HCT116 (cell line): Measurements from ENCODE around the gene PPFIBP1. TPM values are rescaled to one million over a fixed set of nuclear protein-coding genes. Genes with fewer than 3 reads are reported as not detected.

Experiments
- ATAC-seq: fragments of 200-7000 bp; cut with Tn5 transposase; 2 replicates; pipeline ENCODE4 v1.9.1; 2020; ENCODE audit warnings: mild to moderate bottlenecking, moderate library complexity
- BruUV-seq: library from RNA; stranded (reverse); fragments of 400-500 nt; replicated peaks from 2 replicates; lab custom pipeline; 2021; lab: Mats Ljungman, UMichigan
- CTCF ChIA-PET: fragments of 300-600 bp; sonication (Branson Sonifier 250); formaldehyde crosslinking; loops from one replicate; lab custom pipeline; 2021; ENCODE audit warnings: antibody characterized with exemption; lab: Charles Lee
- POLR2A ChIA-PET: fragments of 300-600, 350-600 bp; sonication (Branson Sonifier 250); formaldehyde crosslinking; loops from one replicate; lab custom pipeline; 2021; ENCODE audit warnings: antibody characterized with exemption; lab: Charles Lee
- RAD21 ChIA-PET, 2 experiments: fragments of 300-600 bp; sonication (Branson Sonifier 250); formaldehyde crosslinking; loops; one replicate each; lab custom pipeline; 2023; ENCODE audit warnings: low total read pairs in 2 of 2; ENCODE audit not compliant: uncharacterized antibody in 2 of 2, unreplicated experiment in 2 of 2, low non-redundant PET in 1 of 2; lab: Charles Lee
- DNase-seq: peaks from one replicate; pipeline ENCODE4 v3.0.0-alpha.2; 2010; ENCODE audit warnings: low read depth, low spot score
- H2AFZ ChIP-seq: fragments of 200-600 bp; shearing (Covaris generic), sonication (generic); 2 replicates; pipeline ENCODE4 v1.6.1; 2017; ENCODE audit warnings: low read depth, mixed run types, mixed read lengths, antibody characterized with exemption, low read length; ENCODE audit not compliant: poor library complexity, severe bottlenecking
- H3K27ac ChIP-seq: 2 replicates; pipeline ENCODE4 v1.5.1; 2012; ENCODE audit warnings: low read depth, low read length
- H3K27me3 ChIP-seq: fragments of 200-600 bp; sonication (generic); 2 replicates; pipeline ENCODE4 v1.6.1; 2016; ENCODE audit warnings: mixed run types, low read length, mixed read lengths; ENCODE audit not compliant: insufficient read depth
- H3K36me3 ChIP-seq, 2 experiments: fragments of 200-500 bp in 1 of 2; fragments of 200-600 bp in 1 of 2; sonication (Bioruptor generic) in 1 of 2; sonication (generic) in 1 of 2; 2 replicates each; pipeline versions ENCODE4 v1.5.1 to v1.6.1; 2014 to 2016; ENCODE audit warnings: low read length in 2 of 2, inconsistent platforms in 1 of 2, mixed read lengths in 1 of 2, mixed run types in 1 of 2; ENCODE audit not compliant: insufficient read depth in 2 of 2, control insufficient read depth in 1 of 2
- H3K4me1 ChIP-seq, 2 experiments: fragments of 200-600 bp in 1 of 2; sonication (generic) in 1 of 2; 2 replicates each; pipeline versions ENCODE4 v1.5.1 to v1.6.1; 2012 to 2017; ENCODE audit warnings: low read length in 2 of 2, inconsistent platforms in 1 of 2, mild to moderate bottlenecking in 1 of 2, mixed read lengths in 1 of 2, mixed run types in 1 of 2, moderate library complexity in 1 of 2; ENCODE audit not compliant: insufficient read depth in 2 of 2, control insufficient read depth in 1 of 2
- H3K4me2 ChIP-seq: fragments of 200-600 bp; sonication (generic); 2 replicates; pipeline ENCODE4 v1.6.1; 2017; ENCODE audit warnings: mixed run types, low read length, mixed read lengths
- H3K4me3 ChIP-seq, 2 experiments: fragments of 200-600 bp in 1 of 2; sonication (generic) in 1 of 2; replicated peaks in 1 of 2; 2 replicates each; pipeline ENCODE4 v1.5.1; 2011 to 2016; ENCODE audit warnings: low read length in 2 of 2, control low read depth in 1 of 2, low read depth in 1 of 2, mild to moderate bottlenecking in 1 of 2, mixed read lengths in 1 of 2, mixed run types in 1 of 2
- H3K79me2 ChIP-seq: fragments of 200-600 bp; sonication (generic); 2 replicates; pipeline ENCODE4 v1.6.1; 2017; ENCODE audit warnings: mild to moderate bottlenecking, mixed run types, low read length, moderate library complexity, mixed read lengths; ENCODE audit not compliant: insufficient read depth
- H3K9ac ChIP-seq: fragments of 200-600 bp; sonication (generic); 2 replicates; pipeline ENCODE4 v1.6.1; 2016; ENCODE audit warnings: low read length, mixed read lengths
- H3K9me2 ChIP-seq: fragments of 200-600 bp; sonication (generic), shearing (Covaris generic); 2 replicates; pipeline ENCODE4 v1.6.1; 2017; ENCODE audit warnings: mixed run types, mild to moderate bottlenecking, moderate library complexity; ENCODE audit not compliant: insufficient read depth
- H3K9me3 ChIP-seq, 2 experiments: fragments of 200-500 bp in 1 of 2; fragments of 200-600 bp in 1 of 2; sonication (Bioruptor generic) in 1 of 2; sonication (generic) in 1 of 2; 2 replicates each; pipeline ENCODE4 v1.6.1; 2014 to 2017; ENCODE audit warnings: low read length in 2 of 2, mixed read lengths in 2 of 2, inconsistent platforms in 1 of 2, low read depth in 1 of 2, mild to moderate bottlenecking in 1 of 2, mixed run types in 1 of 2, moderate library complexity in 1 of 2; ENCODE audit not compliant: control insufficient read depth in 1 of 2, insufficient read depth in 1 of 2
- H4K20me1 ChIP-seq: fragments of 200-600 bp; sonication (generic), shearing (Covaris generic); 2 replicates; pipeline ENCODE4 v1.6.1; 2017; ENCODE audit warnings: mixed run types, mild to moderate bottlenecking, moderate library complexity; ENCODE audit not compliant: insufficient read depth
- CEBPB ChIP-seq: IDR thresholded peaks from 2 replicates; pipeline ENCODE4 v1.6.1; 2012; ENCODE audit warnings: low read depth
- EGR1 ChIP-seq: IDR thresholded peaks from 2 replicates; pipeline ENCODE4 v1.6.1; 2012; ENCODE audit warnings: low read depth
- EZH2 ChIP-seq: fragments of 200-600 bp; sonication (generic); IDR thresholded peaks from 2 replicates; pipeline ENCODE4 v1.6.1; 2017; ENCODE audit warnings: antibody characterized with exemption, mixed run types
- FOSL1 ChIP-seq: IDR thresholded peaks from 2 replicates; pipeline ENCODE4 v1.6.1; 2012; ENCODE audit warnings: low read depth
- RAD21 ChIP-seq: IDR thresholded peaks from 2 replicates; pipeline ENCODE4 v1.6.1; 2012; ENCODE audit warnings: low read depth, mild to moderate bottlenecking
- ZFX ChIP-seq: fragments of 450-650 bp; IDR thresholded peaks from 2 replicates; pipeline ENCODE4 v1.6.1; 2017
- intact Hi-C: fragments of 100-400 bp; cut with micrococcal nuclease; formaldehyde crosslinking; loops from 2 replicates; pipeline ENCODE4 v1.10.0; 2022
- total RNA-seq: library from RNA; stranded (reverse); gene quantifications from one replicate; pipeline ENCODE4 v1.2.1, GENCODE V29; 2021; ENCODE audit not compliant: unreplicated experiment
- TF ChIP-seq, protein P1 (sequence below): IDR thresholded peaks from 2 replicates; pipeline ENCODE4 v1.6.1; 2012; ENCODE audit warnings: low read depth
- TF ChIP-seq, protein P2 (sequence below): IDR thresholded peaks from 2 replicates; pipeline ENCODE4 v1.6.1; 2012

PPFIBP1 gene
- total RNA-seq, 1 experiment from 2014 or later: 102 TPM

DNA sequence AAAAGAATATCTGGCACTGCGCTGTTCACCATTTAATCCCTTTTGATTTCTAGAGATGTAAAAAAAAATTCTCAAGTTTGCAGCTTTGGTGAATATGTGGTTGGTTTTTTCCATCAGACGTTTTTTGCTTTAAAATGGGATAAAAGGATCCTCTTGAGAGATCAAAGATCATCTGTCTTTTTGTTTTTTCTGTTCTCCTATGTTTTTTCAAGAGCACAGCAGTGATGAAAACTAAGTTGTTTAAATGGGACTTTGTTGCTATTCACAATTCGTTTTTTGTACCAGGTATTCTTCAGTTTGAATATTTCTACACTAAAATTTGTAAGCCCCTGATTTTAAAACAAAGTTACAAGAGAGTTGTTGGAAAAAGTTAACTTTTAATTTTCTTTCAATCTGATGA is 142.5 kb downstream of the PPFIBP1 start:
- peaks cover 0 to 16% of the 10 kb centered on the region in 2 experiments; a peak in 1 of 4 replicates for H3K36me3 ChIP-seq

More for the DNA sequence above, 142.5 kb downstream of the PPFIBP1 start:
- Histone ChIP-seq H3K9me2 (no peaks in the 10 kb centered on the region), H3K79me2 (no peaks in the 10 kb centered on the region), H2AFZ (no peak overlapping the region), H3K4me1 (no peaks in the 10 kb centered on the region), H3K4me3 (no peak overlapping the region), H3K9me3 (no peaks in the 10 kb centered on the region), H4K20me1 (no peaks in the 10 kb centered on the region), H3K9ac (no peak overlapping the region), H3K4me2 (no peak overlapping the region), H3K27me3 (no peaks in the 10 kb centered on the region), H3K27ac (no peak overlapping the region)
- TF ChIP-seq ZFX (no peak), RAD21 (no peak), EZH2 (no peak), FOSL1 (no peak), CEBPB (no peak), EGR1 (no peak)
- TF ChIP-seq, protein P1, sequence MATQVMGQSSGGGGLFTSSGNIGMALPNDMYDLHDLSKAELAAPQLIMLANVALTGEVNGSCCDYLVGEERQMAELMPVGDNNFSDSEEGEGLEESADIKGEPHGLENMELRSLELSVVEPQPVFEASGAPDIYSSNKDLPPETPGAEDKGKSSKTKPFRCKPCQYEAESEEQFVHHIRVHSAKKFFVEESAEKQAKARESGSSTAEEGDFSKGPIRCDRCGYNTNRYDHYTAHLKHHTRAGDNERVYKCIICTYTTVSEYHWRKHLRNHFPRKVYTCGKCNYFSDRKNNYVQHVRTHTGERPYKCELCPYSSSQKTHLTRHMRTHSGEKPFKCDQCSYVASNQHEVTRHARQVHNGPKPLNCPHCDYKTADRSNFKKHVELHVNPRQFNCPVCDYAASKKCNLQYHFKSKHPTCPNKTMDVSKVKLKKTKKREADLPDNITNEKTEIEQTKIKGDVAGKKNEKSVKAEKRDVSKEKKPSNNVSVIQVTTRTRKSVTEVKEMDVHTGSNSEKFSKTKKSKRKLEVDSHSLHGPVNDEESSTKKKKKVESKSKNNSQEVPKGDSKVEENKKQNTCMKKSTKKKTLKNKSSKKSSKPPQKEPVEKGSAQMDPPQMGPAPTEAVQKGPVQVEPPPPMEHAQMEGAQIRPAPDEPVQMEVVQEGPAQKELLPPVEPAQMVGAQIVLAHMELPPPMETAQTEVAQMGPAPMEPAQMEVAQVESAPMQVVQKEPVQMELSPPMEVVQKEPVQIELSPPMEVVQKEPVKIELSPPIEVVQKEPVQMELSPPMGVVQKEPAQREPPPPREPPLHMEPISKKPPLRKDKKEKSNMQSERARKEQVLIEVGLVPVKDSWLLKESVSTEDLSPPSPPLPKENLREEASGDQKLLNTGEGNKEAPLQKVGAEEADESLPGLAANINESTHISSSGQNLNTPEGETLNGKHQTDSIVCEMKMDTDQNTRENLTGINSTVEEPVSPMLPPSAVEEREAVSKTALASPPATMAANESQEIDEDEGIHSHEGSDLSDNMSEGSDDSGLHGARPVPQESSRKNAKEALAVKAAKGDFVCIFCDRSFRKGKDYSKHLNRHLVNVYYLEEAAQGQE: no peak
- TF ChIP-seq, protein P2, sequence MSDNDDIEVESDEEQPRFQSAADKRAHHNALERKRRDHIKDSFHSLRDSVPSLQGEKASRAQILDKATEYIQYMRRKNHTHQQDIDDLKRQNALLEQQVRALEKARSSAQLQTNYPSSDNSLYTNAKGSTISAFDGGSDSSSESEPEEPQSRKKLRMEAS: no peak
- ChIA-PET CTCF (no interaction called here), POLR2A (no interaction called here), RAD21 (no interaction called here)
- no TSS peak for BruUV-seq
- no peak for DNase-seq
- no peak for ATAC-seq
- intact Hi-C loops: no loop called here
